Stimulated activated CD4-positive, alpha-beta T cell treated with anti-CD3 and anti-CD28 coated beads, Interleukin-1b, Interleukin-23, amount 100 ng/mL, for 48 hours (primary cell): Measurements from ENCODE around the gene FBXO46.
A peak's percentile ranks its signal among the peaks of the same experiment; 100 is the strongest.

Experiments
- DNase-seq: peaks from one replicate; pipeline ENCODE4 v3.0.0-alpha.2; 2020

FBXO46 gene, protein sequence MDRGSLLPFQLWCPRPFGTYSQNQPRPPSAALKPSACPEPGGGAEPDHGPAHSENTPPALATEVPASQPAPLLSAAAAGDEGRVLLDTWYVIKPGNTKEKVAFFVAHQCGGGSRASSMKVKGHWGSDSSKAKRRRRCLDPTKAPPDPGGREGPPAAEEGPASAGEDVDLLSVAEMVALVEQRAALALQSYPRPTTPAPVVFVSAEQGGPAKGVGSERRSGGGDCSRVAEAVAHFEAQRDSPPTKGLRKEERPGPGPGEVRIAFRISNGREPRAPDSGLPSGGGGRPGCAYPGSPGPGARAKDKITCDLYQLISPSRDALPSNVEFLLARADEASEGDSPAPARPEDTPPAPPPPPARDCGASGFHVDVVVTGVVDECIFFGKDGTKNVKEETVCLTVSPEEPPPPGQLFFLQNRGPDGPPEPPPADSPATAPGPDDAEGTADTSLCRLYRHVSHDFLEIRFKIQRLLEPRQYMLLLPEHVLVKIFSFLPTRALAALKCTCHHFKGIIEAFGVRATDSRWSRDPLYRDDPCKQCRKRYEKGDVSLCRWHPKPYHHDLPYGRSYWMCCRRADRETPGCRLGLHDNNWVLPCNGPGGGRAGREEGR

DNA sequence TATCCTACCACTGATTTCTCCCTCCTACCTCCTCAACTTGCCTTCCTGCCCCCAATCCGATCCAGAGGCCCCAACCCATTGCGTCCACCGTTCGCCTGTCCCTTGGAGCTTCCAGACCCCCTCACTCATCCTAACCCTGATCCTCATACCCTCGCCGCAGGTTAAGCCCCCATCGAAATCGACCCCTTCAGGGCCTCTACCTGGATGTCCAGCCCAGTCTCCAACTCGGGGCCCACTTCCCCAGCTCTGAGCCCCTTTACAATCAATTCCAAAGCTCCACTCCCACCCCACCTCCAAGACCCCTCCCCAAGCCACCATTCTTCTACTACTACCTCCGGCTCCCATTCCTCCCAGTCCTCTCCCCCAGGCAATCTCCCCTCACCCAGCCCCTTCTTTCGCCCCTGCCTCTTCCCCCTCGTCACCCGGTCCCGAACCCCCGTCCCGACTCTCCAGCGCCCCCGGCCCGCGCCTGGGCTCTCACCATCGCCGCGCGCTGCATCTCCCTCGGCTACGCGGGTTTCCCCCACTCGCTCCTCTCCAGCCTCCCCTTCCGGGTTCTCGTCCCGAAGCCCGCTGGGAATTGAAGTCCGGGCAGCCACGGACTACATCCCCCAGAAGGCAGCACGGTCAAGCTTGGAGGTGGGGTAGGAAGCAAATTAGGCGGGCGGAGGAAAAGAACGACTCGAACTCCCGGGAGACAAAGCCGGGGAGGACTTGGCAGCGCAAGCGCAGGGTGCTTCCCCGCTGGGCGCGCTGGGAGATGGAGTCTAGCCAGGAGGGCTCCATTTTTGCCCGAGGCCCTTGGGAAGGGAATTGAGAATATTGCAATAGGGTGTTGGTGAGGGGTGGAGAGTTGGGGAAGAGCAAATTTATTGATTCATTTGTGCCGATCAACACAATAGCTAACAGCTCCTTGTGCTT lies at the start of gene FBXO46:
Gene FBXO46 (minus strand): TSS at position 529 of the 921 bp plus-strand sequence. CDS start 17,401 bp downstream, outside the sequence.
- DNase-seq: peak; percentile 97

DNA sequence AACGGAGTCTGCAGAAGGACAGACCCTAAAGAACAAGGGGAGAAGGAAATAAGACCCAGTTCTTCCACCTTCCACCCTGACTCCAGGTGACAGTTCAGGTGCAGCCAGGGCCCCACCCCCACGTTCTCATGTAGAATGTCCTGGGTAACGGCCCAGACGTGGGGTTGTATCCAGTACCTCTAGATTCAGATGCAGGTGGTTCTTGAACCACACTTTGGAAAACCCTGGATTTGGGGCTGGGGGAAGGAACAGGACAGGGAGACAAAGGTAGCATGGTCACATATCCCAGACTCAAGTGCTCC lies 49.4 kb upstream of the FBXO46 start:
- no peak for DNase-seq

DNA sequence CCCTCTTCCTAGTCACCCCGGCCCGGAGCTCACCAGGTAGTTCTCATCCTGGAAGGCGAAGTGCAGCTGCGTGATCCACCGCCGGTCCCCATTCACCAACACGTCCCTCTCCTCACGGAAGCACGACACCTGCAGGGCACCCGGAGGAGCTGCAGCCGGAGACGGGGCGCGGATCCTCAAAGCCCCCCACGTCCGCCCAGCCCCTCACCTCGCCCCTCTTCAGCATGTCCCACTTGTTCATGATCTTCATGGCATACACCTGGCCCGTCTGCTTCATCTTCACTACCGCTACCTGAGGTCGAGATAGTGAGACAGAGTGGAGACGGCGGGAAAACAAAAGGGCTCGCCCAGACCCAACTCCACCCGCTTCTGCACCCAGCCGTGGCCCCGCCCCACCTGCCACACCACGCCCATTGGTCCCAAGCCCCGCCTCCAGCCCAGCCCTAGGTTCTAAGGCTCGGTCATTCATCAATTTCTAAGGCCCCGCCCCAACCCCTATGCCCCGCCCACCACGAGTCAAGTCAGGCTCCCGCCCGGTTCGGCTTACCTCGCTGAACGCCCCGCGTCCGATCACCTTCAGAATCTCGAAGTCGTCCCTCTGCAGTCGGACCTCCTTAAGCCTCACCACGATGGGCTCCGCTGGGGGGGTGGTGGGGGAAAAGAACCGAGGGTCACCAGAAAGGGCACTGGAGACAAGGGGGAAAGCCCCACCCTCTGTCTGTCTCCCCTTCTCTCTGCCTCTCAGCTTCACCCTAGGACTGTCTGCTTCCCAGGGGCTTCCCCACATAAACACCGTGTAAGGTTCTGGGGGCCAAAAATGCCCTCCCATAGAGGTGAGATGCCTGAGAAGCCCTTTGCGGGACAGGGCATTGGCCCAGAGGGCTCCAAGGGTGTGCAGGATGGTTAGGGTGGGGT lies 48.8 kb upstream of the FBXO46 start:
- DNase-seq: peak; percentile 95

DNA sequence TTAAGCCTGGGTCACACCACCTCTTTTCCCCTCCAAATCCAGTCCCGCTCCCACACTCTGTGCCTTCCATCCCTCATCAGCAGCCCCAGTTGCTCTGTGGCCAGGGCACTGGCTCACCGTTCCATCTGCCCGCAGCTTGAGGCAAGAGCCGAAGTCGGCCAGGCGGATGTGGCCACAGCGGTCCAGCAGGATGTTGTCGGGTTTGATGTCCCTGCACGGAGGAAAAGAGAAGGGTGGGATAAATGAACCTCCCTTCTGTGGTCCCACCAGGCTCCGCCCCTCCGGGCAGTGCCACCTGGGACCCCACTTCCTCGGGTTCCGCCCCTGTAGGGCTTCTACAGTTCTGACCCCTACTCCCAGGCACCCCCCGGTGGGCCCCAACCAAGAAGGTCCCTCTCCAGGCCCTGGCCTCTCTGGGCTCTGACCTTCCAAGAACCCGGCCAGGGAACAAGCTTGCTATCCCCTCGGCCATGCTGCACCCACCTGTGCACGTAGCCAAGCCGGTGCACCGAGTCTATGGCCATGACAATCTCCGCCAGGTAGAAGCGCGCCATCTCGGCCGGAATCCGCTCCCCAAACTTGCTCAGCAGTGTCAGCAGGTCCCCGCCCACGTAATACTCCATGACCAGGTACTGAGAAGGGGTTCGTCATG lies 47.4 kb upstream of the FBXO46 start:
- no peak for DNase-seq

DNA sequence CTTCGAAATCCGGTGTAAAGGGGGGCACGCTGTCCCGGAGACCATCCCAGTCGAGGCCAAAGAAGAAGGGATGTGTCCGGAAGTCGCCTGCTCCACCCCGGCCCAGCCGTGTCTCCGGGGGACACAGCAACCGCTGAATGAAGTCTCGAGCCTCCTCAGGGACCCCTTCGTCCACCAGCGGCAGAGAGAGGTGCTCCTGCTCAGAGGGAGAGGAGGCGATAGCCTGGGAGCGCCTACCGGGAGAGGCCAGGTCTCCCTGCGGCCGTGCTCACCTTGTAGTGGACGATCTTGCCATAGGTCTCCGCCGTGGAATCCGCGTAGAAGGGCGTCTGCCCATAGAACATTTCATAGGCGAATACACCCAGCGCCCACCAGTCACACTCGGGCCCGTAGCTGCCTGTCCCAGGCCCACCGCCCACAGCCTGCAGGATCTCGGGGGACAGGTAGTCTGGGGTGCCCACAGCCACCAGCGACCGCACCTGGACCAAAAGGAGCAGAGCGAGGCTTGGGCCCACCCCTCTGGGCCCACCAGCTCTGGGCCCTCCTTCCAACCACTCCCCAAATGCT lies 46.8 kb upstream of the FBXO46 start:
- no peak for DNase-seq

DNA sequence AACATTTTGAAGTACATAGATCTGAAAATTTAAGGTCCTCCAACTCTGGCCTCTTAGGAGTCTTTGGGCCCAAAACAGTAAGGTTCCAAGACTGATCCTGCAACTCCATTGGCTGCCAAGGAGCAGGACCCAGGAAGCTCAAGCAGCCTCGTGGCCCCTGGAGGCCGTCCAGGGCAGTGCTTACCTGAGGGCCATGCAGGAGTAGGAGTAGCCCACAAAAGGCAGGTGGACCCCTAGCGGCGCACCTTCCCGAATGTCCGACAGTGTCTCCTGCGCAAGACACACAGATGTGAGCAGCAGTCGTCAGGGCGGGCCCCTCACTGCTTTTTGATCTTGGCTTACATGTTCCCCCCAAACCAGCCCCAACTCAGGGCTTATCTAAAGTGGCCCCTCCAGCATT lies 44.1 kb upstream of the FBXO46 start:
- no peak for DNase-seq

DNA sequence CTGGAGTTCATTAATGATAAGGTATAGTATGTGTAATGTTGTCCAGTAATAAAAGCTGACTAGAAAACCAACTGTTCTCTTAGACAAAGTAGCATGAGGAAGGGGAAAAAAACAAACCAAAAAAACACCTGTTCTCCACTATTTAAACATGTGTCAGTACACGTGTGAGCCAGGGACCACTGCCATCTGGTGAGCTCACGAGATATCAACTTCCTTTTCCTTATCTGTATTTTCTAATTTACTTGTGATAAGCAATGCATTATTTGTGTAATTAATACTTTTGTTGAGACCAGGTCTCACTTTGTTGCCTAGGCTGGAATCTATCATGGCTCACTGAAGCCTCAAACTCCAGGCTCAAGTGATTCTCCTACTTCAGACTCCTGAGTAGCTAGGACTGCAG lies 42.7 kb upstream of the FBXO46 start:
- DNase-seq: no peak

DNA sequence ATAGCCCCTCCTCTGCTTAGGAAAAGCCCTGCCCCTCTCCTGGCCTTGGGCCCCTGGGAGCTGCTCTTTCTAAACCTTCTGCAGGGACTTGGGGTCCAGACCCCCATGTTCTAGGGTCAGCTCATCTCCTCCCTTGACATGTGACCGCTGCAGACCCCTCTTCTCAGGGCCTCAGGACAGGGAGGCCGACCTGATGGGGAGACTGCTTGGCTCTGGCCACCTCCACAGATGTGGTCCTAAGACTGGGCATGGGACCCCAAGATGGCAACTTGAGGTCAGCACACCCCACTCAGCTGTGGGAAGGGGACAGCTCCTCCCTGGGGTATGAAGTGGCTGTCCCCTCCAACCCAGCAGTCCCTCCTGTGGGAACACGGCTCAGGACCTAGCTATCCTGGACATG lies 42.2 kb upstream of the FBXO46 start:
- no peak for DNase-seq

DNA sequence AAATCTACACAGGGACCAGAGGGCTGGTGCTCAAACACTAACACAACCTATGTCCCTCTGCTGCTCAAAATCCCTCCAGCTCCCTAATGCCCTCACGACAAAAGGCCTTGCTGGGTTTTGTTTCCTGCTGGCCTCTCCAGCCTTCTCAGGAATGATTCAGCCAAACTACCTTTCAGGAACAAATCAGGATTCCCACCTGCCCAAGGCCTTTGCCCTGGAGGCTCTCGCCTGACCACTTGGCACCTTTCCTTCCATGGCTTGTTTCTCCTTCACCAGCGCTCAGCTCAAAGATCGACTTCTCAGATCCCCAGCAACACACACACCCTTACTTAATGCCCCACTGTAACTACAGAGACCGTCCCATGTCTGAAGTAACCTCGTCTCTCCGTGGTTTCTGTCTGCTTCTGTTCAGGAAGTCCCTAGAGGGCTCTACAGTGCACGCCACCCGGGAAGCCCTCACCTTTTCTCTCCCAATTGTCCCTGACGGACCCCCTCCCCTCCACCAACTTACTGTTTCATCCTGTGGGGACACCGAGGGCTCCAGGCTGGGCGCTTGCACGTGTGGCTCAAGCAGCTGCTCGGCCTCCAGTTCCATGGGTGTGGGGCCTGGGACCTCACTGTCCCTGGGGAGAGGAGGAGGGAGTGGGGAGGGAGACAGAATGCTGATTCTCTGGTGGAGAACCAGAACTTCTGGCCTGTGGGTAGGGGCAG lies 41.6 kb upstream of the FBXO46 start:
- DNase-seq: no peak

DNA sequence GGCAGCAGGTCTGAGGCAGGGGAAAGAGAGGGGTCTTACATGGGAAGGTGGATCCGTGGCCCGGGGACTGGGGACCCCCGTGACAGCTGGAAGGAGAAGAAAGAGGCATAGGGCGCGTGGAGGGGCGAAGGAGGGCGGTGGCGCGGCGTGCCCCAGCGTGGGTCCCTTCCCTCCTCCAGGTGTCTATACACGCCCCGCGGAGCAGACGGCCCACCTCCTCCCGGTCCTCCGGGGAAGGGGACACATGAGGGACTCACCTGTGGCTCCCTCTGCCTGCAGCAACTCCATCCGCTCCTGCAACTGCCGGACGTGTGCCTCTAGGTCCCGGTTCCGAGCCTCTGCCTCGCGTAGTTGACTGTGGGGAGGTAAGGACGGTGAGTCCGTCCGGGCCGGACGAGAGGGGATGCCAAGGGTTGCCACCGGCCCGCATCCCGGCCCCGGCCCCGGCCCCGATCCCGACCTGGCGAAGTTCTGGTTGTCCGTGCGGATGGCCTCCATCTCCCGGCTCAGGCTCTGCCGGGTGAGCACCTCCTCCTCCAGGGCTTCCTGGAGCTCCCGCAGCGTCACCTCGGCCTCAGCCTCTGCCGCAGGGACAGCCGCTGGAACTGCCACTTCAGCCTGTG lies 40.7 kb upstream of the FBXO46 start:
- no peak for DNase-seq

DNA sequence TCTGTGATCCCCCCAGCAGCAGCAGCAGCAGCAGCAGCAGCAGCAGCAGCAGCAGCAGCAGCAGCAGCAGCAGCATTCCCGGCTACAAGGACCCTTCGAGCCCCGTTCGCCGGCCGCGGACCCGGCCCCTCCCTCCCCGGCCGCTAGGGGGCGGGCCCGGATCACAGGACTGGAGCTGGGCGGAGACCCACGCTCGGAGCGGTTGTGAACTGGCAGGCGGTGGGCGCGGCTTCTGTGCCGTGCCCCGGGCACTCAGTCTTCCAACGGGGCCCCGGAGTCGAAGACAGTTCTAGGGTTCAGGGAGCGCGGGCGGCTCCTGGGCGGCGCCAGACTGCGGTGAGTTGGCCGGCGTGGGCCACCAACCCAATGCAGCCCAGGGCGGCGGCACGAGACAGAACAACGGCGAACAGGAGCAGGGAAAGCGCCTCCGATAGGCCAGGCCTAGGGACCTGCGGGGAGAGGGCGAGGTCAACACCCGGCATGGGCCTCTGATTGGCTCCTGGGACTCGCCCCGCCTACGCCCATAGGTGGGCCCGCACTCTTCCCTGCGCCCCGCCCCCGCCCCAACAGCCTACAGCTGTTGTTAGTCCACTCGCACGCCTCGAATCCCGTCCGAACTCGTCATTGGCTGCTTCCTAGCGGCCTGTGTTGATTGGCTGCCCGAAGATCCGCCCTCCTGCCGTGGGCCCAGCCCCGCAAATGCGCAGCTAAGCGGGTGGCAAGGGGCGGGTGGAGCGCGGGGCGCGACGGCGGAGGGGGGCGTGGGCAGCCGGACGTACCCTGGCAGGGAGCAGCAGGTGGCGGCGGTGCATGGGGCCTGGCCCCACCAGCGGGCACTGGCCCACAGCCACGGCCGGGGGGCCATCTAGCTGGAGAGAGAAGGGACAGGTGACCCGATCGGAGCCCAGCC lies 39.8 kb upstream of the FBXO46 start:
- DNase-seq: peak; percentile 90

DNA sequence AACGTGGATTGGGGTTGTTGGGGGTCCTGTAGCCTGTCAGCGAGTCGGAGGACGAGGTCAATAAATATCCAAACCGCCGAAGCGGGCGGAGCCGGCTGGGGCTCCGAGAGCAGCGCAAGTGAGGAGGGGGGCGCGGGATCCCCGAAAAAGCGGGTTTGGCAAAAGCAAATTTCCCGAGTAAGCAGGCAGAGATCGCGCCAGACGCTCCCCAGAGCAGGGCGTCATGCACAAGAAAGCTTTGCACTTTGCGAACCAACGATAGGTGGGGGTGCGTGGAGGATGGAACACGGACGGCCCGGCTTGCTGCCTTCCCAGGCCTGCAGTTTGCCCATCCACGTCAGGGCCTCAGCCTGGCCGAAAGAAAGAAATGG lies 39.1 kb upstream of the FBXO46 start:
- peak; percentile 55 for DNase-seq

DNA sequence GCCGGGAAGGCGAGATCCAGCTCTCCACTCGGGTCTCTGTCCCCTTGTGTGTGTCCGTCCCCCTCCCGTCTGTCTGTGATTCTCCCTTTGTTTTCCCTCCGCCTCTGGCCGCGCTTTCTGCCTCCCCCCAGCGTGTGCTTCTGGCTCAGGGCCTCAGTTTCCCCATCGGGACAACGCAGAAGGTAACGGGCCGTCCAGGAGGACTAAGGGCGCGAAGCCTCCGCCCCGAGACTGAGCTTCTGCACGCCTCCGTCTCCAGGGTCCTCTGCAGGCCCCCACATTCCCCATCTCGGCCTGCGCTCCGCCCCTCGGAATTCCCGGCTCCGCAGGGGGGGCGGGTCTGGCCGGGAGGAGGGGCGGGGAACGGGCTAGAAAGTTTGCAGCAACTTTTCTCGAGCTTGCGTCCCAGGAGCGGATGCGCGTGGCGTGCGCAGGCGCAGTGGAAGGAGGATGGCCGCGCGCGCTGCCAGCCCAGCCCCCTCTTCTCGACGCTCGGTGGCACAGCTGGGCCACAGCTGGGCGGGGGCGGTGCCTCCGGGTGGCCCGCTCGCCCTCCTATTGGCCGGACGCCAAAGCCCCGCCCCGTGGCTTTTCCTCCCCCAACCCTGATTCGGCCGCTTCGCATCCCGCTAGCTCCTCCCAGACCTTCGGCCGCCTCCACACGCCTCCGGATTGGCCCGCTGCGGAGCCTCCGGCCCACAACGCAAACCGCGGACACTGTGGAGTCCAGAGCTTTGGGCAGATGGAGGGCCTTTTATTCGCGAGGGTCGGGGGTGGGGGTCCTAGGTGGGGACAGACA lies 38.5 kb upstream of the FBXO46 start, which contains the start of gene SIX5:
Gene SIX5 (minus strand): TSS at position 269 of the 799 bp plus-strand sequence. CDS start 408 bp downstream, outside the sequence.
- DNase-seq: peak; percentile 97

DNA sequence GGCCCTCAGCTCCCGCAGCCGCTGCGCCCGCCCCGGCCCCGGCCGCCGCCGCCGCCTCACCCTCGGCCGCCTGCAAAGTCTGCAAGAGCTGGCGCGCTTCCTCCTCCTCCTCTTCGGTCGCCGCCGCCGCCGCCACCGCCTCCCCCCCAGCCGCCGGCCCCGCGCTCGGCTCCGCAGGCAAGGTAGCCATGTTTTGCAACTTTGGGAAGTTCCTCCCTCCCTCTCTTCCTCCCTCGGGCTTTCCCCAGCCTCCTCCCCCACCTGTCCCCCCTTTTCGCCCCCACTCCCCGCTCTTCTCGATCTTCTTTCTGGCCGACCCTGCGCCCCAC lies 37.9 kb upstream of the FBXO46 start:
- DNase-seq: peak; percentile 50

DNA sequence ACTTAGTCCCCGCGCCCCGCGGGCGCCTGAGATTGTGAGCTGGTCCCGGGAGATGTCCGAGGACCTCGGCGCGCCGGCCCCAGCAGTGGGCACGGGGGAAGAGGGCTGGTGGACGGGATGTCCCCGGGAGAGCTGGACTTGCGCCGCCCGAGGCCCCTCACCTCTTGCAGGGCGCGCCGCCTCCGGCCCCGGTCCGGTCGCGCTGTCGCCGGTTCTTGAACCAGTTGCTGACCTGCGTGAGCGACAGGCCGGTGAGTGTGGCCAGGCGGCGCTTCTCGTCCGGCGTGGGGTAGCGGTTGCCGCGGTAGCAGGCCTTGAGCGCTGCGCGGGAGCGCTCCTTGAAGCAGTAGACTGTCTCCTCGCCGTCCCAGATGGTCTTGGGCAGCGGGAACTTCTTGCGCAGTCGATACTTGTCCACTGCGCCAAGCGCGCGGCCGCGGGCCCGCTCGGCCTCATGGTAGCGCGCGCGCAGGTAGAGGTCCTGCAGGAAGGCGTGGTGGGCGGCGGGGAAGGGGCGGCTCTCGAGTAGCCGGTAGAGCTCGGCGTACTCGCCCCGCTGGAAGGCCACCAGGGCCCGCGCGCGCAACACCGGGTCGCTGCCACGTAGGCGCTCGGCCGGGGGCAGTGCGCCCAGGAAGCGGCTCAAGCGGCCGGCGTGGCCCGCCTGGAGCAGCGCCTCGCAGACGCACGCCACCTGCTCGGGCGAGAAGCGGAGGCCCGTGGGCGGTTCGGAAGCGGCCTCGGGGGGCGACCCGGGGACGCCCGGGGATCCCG lies 37.4 kb upstream of the FBXO46 start:
- no peak for DNase-seq

DNA sequence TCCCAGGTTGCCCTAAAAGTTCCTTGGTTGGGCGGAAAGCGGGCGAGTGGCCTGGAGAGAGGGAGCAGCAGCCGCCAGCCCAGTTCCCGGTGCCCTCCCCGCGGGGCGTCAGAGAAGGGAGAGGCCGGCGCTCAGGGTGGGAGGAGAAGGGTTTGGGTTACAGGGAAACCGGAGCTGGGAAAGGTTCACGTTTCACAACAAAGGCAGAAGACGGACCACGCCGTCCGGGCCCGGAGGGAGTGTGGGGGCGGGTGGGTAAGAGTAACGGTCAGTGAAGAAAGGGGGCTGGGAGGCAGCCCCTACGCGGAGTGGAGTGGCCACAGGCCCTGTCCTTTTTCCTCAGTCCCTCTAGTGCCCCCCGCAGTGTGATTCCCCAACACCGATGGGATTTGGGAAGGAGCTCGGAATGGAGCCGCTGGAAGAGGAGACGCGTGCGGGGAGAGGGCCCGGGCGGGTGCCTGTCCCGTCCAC lies 36.7 kb upstream of the FBXO46 start:
- no peak for DNase-seq

DNA sequence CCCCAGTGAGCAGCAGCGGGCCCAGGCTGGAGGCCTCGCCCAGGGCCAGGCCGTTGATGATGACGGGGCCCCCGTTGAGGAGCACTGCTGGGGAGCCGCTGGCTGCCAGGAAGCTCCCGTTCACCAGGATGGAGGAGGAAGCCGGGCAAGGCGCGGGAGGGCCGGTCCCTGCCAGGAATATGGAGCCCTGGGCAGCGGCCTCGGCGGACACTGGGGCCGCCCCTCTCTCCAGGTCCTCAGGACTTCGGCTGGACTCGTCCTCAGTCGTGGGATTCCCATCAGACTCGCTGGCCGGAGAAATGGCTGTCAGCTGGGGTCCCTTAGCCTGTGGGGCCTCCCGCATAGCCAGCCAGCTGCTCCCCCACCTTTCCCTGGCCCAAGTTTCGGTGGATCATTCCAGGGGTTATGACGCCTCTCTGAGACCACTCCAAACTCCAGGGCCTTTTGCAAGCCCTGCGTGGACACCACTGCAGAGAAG lies 36.2 kb upstream of the FBXO46 start:
- no peak for DNase-seq
